HG03108 (cell line): Measurements from ENCODE around the gene SHQ1.
A peak's percentile ranks its signal among the peaks of the same experiment; 100 is the strongest.

Source experiments
- ATAC-seq: cut with Tn5 transposase; IDR thresholded peaks from one replicate; pipeline ENCODE4 v1.9.1; 2021; ENCODE audit warnings: moderate library complexity; ENCODE audit not compliant: unreplicated experiment

Gene SHQ1

GRCh38 chr3:72855001-72855400, 6.8 kb upstream of the SHQ1 start:
- no peak for ATAC-seq

DNA sequence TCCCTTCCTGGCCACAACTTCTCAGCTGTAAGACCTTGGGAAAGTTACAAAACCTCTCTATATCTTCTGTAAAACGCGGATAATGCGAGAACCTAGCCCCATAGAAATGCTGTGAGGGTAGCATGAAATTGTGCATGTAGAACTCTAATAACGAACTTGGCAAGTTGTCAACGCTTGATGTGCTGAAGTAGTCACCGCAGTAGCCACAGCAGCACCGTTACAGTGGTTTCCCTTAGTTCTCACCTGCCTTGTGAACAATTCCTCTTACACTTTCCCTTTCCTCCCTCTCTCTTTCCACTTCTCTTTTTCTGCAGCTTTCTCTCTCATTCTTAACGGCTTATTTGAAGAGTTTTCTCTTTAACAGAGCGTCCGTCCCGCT, 447 bp upstream of the SHQ1 start:
- ATAC-seq: peak; percentile 30

- ATAC-seq: no peak
Observed at GRCh38 chr3:72847282-72847681, 963 bp downstream of the SHQ1 start.

DNA sequence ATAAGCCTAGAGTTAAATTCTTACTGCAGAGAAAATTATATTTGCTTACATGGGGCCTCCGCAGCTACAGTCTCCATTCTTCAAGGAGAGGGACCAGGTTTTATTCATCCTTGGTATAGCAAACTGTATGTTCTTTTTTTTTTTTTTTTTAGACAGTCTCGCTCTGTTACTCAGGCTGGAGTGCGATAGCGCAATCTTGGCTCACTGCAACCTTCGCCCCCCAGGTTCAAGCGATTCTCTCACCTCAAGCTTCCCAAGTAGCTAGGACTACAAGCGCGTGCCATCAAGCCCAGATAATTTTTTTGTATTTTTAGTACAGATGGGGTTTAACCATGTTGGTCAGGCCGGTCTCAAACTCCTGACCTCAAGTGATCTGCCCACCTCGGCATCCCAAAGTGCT, 2.1 kb downstream of the SHQ1 start:
- ATAC-seq: no peak

- no peak for ATAC-seq
Observed at GRCh38 chr3:72844436-72844993, 3.7 kb downstream of the SHQ1 start.

DNA sequence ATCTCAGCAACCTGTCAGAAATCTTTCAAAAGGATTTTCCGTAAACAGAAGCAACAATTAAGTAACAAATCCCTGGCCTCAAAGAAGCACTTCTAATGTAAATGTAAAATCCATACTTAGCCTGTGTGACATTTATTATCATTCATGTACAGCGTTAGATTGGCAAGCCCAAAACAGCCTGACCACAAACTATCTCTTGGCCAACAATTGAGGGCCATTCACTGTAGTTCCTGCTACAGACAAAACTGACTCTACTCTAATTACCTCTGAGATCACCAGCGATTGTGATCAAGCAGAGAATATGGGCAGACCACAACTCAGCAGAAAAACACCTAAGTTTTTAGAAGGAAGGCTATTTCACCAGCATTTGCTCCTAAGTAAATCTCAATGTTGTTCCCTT, 9.2 kb downstream of the SHQ1 start:
- ATAC-seq: no peak

GRCh38 chr3:72836923-72837322, 11.3 kb downstream of the SHQ1 start:
- ATAC-seq: no peak

- no peak for ATAC-seq
Observed at GRCh38 chr3:72836416-72836815, 11.8 kb downstream of the SHQ1 start.

DNA sequence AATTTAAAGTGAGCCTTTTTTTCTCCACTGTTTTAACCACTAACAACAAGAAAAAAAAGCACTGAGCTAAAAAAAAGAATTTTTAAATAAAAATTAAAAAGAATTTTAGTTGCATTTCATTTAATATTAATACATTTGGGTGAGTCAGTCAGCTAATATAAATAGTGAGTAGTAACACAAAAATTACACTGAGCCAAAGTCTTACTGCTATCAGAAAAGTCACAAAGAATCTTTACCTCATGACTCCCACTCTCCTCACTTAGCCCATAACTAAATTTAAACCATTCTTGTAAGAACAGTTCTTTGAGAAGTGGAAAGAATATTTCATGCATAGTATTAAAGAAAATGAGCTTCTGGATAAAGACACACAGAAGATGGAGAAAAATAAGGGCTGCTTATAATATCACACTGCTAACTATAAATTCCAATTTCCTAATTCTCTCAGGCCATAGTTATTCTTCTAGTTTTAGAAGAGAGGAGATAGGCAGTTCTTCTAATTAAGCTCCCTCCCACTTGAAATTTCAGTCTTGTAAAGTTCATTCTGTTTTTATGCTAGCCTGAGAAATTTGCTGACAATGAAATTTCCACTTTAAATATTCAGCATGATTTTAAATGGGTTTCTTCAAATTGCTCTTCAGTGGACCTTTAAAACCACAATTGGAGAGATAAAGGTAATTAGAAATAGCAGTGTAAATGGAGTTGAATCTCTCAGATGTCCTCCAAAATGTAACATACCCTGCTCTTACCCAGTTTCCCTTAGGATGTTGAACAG, 17.6 kb downstream of the SHQ1 start:
- no peak for ATAC-seq

DNA sequence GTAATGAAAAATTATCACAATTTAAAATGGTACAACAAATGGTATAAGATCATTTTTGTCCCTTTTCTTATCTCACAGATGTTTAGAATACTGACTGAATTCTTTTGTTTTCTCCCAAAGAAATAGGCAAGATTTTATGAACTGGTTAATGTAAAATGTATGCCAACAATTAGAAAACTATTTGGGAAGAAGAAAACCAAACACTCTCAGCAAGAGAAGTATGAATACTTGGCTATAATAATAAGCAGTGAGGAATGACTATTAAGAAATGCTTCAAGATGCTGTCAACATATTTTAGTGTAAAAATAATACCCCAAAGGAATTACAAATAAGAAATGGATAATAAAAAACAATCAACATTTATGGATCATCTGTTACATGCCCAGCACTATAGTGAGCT, 18.5 kb downstream of the SHQ1 start:
- no peak for ATAC-seq

DNA sequence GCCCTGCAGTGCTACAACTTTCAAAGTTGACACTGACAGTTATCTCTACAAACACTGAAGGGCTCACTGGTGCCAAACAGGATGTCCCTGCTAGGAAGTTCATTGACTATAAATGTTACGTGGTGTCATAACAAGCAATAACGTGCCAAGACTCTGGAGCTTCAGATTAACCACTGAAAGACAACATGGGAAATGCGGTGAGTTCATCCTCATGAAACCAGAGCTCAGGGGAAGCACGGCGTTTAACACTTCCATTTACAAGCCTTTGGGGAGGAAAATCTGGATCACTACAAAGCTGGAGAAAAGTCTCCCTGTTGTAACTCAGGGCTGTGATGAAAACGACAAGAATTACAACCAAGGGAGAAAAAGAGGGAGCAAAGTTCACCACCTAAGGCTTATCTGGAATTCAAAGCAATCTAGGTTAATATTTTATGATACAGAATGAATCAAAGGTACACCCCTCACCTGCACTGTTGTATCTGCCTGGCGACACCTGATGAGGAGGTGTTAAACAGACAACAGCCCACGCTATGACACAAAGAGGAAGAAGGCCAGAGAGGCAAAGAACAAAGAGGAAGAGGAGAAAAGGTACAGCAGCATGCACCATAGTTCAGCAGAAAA, 27.0 kb downstream of the SHQ1 start:
- no peak for ATAC-seq

- no peak for ATAC-seq
Observed at GRCh38 chr3:72820415-72820814, 27.8 kb downstream of the SHQ1 start.

- no peak for ATAC-seq
Observed at GRCh38 chr3:72818905-72819304, 29.3 kb downstream of the SHQ1 start.

DNA sequence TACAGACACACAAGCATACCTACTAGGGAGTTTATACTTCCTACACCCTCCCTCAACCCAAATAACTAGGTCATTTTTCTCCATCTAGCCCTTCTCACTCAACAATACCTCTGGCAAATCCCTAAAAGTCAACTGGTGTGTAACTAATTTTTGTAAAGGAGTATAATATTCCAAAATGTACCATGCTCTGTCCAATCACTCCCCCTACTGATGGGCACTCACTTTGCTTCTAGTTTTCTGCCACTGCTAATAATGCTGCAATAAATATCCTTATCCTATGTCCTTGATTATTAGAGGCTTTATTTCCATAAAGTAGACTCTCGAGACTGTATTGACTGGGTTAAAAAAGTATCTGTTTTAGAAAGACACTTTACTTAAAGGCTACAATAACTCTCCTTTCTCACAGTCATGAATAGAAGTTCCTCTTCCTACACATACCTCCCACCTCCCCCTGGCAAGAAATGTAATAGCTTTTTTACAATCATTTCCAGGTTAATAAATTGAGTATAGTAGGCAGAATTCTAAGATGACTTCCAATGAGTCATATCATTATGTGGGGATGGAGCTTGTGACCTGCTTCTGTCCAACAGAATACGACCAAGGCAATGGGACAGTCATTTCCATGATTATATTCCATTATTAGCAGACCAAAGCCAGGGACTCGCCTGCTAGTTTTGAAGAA, 30.0 kb downstream of the SHQ1 start:
- no peak for ATAC-seq

- peak; percentile 58 for ATAC-seq
Observed at GRCh38 chr3:72816862-72817355, 31.3 kb downstream of the SHQ1 start.

DNA sequence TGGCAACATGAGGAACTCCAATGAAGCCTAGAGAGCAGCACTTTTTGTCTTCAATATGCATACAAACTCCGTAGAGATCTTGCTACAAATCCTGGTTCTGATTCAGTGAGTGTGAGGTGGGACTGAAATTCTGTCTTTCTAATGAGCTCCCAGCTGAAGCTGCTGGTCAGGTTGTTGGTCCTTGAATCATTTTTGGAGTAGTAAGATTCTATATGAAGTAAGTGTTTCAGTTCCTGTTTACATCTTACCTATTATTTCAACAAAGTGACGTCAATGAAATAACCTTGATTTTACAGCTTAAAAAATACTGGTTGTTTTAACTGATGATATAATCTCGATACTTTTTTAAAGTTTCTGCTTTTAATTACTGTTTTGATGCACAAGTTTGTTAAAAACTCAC, 33.9 kb downstream of the SHQ1 start:
- peak; percentile 51 for ATAC-seq

DNA sequence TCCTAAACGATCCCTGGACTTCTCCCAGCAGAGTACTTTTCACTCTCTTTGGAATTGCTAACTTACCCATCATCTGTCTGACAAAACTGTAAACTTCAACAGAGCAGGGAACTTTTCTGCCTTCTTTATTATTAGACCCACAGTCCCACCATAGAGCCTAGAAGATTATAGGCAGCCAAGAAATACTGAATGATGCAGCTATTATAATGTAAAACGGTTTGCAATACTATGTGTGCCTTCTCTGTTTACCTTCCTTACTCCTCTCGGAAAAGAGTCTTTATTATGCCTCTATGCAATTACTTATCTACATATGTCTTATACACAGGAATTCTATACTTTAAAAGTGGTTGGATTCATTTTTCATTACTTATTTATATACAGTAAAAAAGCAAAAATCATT, 36.0 kb downstream of the SHQ1 start:
- no peak for ATAC-seq

DNA sequence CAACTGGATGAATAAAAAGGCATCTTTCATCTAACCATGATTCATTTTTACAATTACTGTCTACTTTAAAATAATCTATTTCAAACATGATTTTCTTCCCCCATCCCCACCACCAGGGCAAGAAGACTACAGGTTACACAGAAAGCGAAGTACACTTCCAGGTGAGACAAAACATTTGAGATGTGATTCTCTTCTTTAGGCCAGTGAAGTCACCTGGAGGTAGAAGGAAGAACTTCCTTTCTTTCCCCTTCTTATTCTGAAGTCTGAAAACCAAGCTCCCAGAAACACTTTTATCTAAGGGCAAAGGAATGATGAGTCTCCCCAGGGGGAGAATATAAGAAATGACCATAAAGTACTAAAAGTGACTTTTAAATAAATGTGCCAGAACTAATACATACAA, 36.7 kb downstream of the SHQ1 start:
- ATAC-seq: no peak

- ATAC-seq: no peak
Observed at GRCh38 chr3:72810659-72811434, 37.4 kb downstream of the SHQ1 start.

GRCh38 chr3:72810063-72810462, 38.2 kb downstream of the SHQ1 start:
- no peak for ATAC-seq

DNA sequence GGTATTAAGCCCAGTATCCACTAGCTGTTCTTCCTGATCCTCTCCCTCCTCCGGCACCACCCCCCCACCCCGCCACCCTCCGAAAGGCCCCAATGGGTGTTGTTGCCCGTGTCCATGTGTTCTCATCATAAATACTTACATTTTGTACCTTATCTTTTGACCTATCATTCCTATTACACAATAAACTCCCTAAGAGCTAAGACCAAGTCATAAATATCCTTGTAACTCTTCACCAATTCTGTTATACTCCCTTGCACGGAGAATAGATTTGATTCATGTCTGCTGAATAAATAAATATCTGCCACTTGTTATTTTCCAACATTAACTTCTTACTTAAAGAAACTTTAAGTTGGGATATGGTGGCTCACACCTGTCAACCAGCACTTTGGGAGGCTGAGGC, 43.9 kb downstream of the SHQ1 start:
- ATAC-seq: no peak
